Neural cell (in vitro differentiated cells): ENCODE measurements around the gene DHDH. TPM values are rescaled to one million over a fixed set of nuclear protein-coding genes. Genes with fewer than 3 reads are reported as not detected.

ENCODE experiments used
- H2AFZ ChIP-seq: fragments of 200-600, 300-800 bp; sonication (generic), shearing (Covaris generic); 2 replicates; pipeline ENCODE4 v1.6.0; 2014; ENCODE audit warnings: low read depth, mild to moderate bottlenecking, antibody characterized with exemption, low read length, moderate library complexity
- H3F3A ChIP-seq: fragments of 200-600 bp; shearing (Covaris generic); 2 replicates; pipeline ENCODE4 v1.6.1; 2016; ENCODE audit warnings: mild to moderate bottlenecking, moderate library complexity, mixed read lengths, antibody characterized with exemption, low read length; ENCODE audit not compliant: insufficient read depth, poor library complexity, severe bottlenecking
- H3K27ac ChIP-seq: fragments of 200-600, 300-800 bp; sonication (generic), shearing (Covaris generic); 2 replicates; pipeline ENCODE4 v1.5.1; 2014; ENCODE audit warnings: mild to moderate bottlenecking, low read length, moderate library complexity
- H3K27me3 ChIP-seq: fragments of 300-800, 200-600 bp; sonication (generic), shearing (Covaris generic); 2 replicates; pipeline ENCODE4 v1.6.0; 2014; ENCODE audit warnings: mild to moderate bottlenecking, low read depth, low read length, moderate library complexity; ENCODE audit not compliant: insufficient read depth
- H3K36me3 ChIP-seq: fragments of 300-800, 200-600 bp; sonication (generic), shearing (Covaris generic); 2 replicates; pipeline ENCODE4 v1.5.1; 2014; ENCODE audit warnings: mild to moderate bottlenecking, antibody characterized with exemption, low read length, moderate library complexity; ENCODE audit not compliant: insufficient read depth
- H3K4me2 ChIP-seq: fragments of 300-800, 200-600 bp; sonication (generic), shearing (Covaris generic); 2 replicates; pipeline ENCODE4 v1.6.0; 2014; ENCODE audit warnings: mild to moderate bottlenecking, low read length
- H3K4me3 ChIP-seq: fragments of 300-800, 200-600 bp; sonication (generic), shearing (Covaris generic); 2 replicates; pipeline ENCODE4 v1.5.1; 2014; ENCODE audit warnings: mild to moderate bottlenecking, low read length, moderate library complexity
- H3K79me2 ChIP-seq: fragments of 200-600 bp; shearing (Covaris generic); replicated peaks from 2 replicates; pipeline ENCODE4 v1.6.0; 2014; ENCODE audit warnings: mild to moderate bottlenecking, low read length, moderate library complexity; ENCODE audit not compliant: insufficient read depth
- H3K9ac ChIP-seq: fragments of 300-800, 200-600 bp; sonication (generic), shearing (Covaris generic); 2 replicates; pipeline ENCODE4 v1.6.1; 2016; ENCODE audit warnings: mild to moderate bottlenecking, low read length, mixed read lengths
- H3K9me2 ChIP-seq: fragments of 200-600 bp; shearing (Covaris generic); 2 replicates; pipeline ENCODE4 v1.6.1; 2016; ENCODE audit warnings: mild to moderate bottlenecking, low read length, mixed read lengths; ENCODE audit not compliant: insufficient read depth
- H3K9me3 ChIP-seq: fragments of 200-600, 300-800 bp; sonication (generic), shearing (Covaris generic); 2 replicates; pipeline ENCODE4 v1.6.1; 2016; ENCODE audit warnings: mild to moderate bottlenecking, mixed run types, low read length, moderate library complexity, mixed read lengths
- H4K20me1 ChIP-seq: fragments of 200-600 bp; shearing (Covaris generic); 2 replicates; pipeline ENCODE4 v1.6.1; 2016; ENCODE audit warnings: mild to moderate bottlenecking, mixed run types; ENCODE audit not compliant: insufficient read depth
- CTCF ChIP-seq: fragments of 450-650 bp; IDR thresholded peaks from 2 replicates; pipeline ENCODE4 v1.5.1; 2014; ENCODE audit warnings: antibody characterized with exemption, mild to moderate bottlenecking, moderate library complexity; ENCODE audit not compliant: poor library complexity, severe bottlenecking
- EP300 ChIP-seq: fragments of 450-650 bp; conservative IDR thresholded peaks from 2 replicates; pipeline ENCODE4 v1.6.1; 2014; ENCODE audit warnings: antibody characterized with exemption, mild to moderate bottlenecking, moderate library complexity; ENCODE audit not compliant: poor library complexity, severe bottlenecking
- EZH2 ChIP-seq: fragments of 200-600, 300-800 bp; shearing (Covaris generic), sonication (generic); IDR thresholded peaks from 2 replicates; pipeline ENCODE4 v1.6.1; 2014; ENCODE audit warnings: antibody characterized with exemption, low read length, borderline replicate concordance, mild to moderate bottlenecking; ENCODE audit not compliant: insufficient read depth, poor library complexity, severe bottlenecking
- MXI1 ChIP-seq: fragments of 450-650 bp; conservative IDR thresholded peaks from 2 replicates; pipeline ENCODE4 v1.6.1; 2014; ENCODE audit warnings: antibody characterized with exemption, mild to moderate bottlenecking; ENCODE audit not compliant: poor library complexity, severe bottlenecking
- POLR2AphosphoS5 ChIP-seq: IDR thresholded peaks from 2 replicates; pipeline ENCODE4 v1.6.1; 2012
- RAD21 ChIP-seq: fragments of 450-650 bp; conservative IDR thresholded peaks from 2 replicates; pipeline ENCODE4 v1.6.1; 2014; ENCODE audit warnings: antibody characterized with exemption, mild to moderate bottlenecking, moderate library complexity
- SMC3 ChIP-seq: fragments of 450-650 bp; conservative IDR thresholded peaks from 2 replicates; pipeline ENCODE4 v1.6.1; 2014; ENCODE audit warnings: antibody characterized with exemption, mild to moderate bottlenecking, moderate library complexity; ENCODE audit not compliant: poor library complexity
- TAF1 ChIP-seq: IDR thresholded peaks from 2 replicates; pipeline ENCODE4 v1.6.1; 2012; ENCODE audit warnings: low read depth
- polyA plus RNA-seq: library from polyadenylated mRNA; depleted of rRNA; stranded (reverse); fragments of >200 nt; gene quantifications from 2 replicates; pipeline ENCODE4 v1.2.3, GENCODE V29; 2014
- TF ChIP-seq, protein P1 (sequence below): IDR thresholded peaks from 2 replicates; pipeline ENCODE4 v1.6.1; 2012; ENCODE audit warnings: borderline replicate concordance

DHDH gene
- polyA plus RNA-seq, 1 donor from 2014 or later: 4.8 TPM

GRCh38 chr19:48921721-48922500 is 11.6 kb upstream of the DHDH start:
- H2AFZ ChIP-seq: no peak overlapping the region
- no peak overlapping the region for H3K27ac ChIP-seq
- no peak overlapping the region for H3K4me3 ChIP-seq
- no peaks in the 10 kb centered on the region for H3K9me3 ChIP-seq
- no peaks in the 10 kb centered on the region for H3F3A ChIP-seq
- H3K4me2 ChIP-seq: no peak overlapping the region
- no peaks in the 10 kb centered on the region for H3K9me2 ChIP-seq
- no peaks in the 10 kb centered on the region for H3K27me3 ChIP-seq
- no peak overlapping the region for H3K9ac ChIP-seq
- no peaks in the 10 kb centered on the region for H3K79me2 ChIP-seq
- no peaks in the 10 kb centered on the region for H4K20me1 ChIP-seq
- H3K36me3 ChIP-seq: no peaks in the 10 kb centered on the region
- TF ChIP-seq TAF1: no peak
- no peak for TF ChIP-seq EP300
- no peak for TF ChIP-seq CTCF
- TF ChIP-seq, protein P1, sequence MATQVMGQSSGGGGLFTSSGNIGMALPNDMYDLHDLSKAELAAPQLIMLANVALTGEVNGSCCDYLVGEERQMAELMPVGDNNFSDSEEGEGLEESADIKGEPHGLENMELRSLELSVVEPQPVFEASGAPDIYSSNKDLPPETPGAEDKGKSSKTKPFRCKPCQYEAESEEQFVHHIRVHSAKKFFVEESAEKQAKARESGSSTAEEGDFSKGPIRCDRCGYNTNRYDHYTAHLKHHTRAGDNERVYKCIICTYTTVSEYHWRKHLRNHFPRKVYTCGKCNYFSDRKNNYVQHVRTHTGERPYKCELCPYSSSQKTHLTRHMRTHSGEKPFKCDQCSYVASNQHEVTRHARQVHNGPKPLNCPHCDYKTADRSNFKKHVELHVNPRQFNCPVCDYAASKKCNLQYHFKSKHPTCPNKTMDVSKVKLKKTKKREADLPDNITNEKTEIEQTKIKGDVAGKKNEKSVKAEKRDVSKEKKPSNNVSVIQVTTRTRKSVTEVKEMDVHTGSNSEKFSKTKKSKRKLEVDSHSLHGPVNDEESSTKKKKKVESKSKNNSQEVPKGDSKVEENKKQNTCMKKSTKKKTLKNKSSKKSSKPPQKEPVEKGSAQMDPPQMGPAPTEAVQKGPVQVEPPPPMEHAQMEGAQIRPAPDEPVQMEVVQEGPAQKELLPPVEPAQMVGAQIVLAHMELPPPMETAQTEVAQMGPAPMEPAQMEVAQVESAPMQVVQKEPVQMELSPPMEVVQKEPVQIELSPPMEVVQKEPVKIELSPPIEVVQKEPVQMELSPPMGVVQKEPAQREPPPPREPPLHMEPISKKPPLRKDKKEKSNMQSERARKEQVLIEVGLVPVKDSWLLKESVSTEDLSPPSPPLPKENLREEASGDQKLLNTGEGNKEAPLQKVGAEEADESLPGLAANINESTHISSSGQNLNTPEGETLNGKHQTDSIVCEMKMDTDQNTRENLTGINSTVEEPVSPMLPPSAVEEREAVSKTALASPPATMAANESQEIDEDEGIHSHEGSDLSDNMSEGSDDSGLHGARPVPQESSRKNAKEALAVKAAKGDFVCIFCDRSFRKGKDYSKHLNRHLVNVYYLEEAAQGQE: no peak
- TF ChIP-seq MXI1: no peak
- no peak for TF ChIP-seq EZH2
- TF ChIP-seq SMC3: no peak
- no peak for TF ChIP-seq POLR2AphosphoS5
- TF ChIP-seq RAD21: no peak

DNA sequence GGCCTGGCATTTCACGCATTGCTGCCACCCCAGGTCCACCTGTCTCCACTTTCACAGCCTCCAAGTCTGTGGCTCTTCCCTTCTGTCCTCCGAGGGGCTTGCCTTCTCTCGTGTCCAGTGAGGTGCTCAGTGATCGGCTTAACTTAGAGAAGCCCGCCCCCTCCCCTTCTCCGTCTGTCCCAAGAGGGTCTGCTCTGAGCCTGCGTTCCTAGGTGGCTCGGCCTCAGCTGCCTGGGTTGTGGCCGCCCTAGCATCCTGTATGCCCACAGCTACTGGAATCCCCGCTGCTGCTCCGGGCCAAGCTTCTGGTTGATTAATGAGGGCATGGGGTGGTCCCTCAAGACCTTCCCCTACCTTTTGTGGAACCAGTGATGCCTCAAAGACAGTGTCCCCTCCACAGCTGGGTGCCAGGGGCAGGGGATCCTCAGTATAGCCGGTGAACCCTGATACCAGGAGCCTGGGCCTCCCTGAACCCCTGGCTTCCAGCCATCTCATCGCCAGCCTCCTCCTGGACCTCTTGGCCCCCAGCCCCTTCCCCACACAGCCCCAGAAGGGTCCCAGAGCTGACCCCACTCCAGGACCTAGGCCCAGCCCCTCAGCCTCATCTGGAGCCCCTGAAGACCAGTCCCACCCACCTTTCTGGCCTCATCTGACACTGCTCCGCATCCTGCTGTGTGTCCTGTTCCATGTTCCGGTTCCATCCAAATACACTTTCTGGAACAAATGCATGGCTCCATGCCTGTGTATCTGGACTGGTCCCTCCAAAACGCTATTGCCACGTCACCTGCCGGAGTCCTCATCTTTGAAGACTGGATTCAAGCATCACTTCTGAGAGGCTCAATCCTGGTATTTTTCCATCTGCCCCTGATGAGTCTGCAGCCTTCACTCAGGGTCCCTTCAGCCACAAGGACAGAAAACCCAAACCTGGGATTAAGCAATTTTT is 10.7 kb upstream of the DHDH start:
- Histone ChIP-seq H3K9me2 (no peaks in the 10 kb centered on the region), H3K4me2 (no peak overlapping the region), H3K9me3 (no peaks in the 10 kb centered on the region), H3K79me2 (no peaks in the 10 kb centered on the region), H3K36me3 (no peaks in the 10 kb centered on the region), H3K27me3 (no peaks in the 10 kb centered on the region), H3K4me3 (no peak overlapping the region), H3K9ac (no peak overlapping the region), H3F3A (no peaks in the 10 kb centered on the region), H2AFZ (no peak overlapping the region), H3K27ac (no peak overlapping the region), H4K20me1 (no peaks in the 10 kb centered on the region)
- TF ChIP-seq, protein P1: no peak
- TF ChIP-seq CTCF (no peak), POLR2AphosphoS5 (no peak), MXI1 (no peak), RAD21 (no peak), SMC3 (no peak), TAF1 (no peak), EZH2 (no peak), EP300 (no peak)
